ENCODE results near the gene RBM22.

- TF ChIP-seq, protein P1, sequence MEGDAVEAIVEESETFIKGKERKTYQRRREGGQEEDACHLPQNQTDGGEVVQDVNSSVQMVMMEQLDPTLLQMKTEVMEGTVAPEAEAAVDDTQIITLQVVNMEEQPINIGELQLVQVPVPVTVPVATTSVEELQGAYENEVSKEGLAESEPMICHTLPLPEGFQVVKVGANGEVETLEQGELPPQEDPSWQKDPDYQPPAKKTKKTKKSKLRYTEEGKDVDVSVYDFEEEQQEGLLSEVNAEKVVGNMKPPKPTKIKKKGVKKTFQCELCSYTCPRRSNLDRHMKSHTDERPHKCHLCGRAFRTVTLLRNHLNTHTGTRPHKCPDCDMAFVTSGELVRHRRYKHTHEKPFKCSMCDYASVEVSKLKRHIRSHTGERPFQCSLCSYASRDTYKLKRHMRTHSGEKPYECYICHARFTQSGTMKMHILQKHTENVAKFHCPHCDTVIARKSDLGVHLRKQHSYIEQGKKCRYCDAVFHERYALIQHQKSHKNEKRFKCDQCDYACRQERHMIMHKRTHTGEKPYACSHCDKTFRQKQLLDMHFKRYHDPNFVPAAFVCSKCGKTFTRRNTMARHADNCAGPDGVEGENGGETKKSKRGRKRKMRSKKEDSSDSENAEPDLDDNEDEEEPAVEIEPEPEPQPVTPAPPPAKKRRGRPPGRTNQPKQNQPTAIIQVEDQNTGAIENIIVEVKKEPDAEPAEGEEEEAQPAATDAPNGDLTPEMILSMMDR (IDR thresholded peaks at IDR 0.05; ENCODE audit: low read length), result peak; percentile 40; the same call in 1 of the 2 replicates
- no peak for TF ChIP-seq EZH2 (IDR thresholded peaks at IDR 0.05; ENCODE audit: borderline replicate concordance, low read length)
These were observed 44.4 kb downstream of the RBM22 start for GRCh38 chr5:150656191-150657132.
